ENCODE data around the gene ASCC2. TPM values are rescaled to one million over a fixed set of nuclear protein-coding genes. Genes with fewer than 3 reads are reported as not detected.
"Not testable (repeated sequence)": the region's sequence is repeated elsewhere in the genome, so short reads cannot be mapped to it uniquely, and the experiment has no call there.

Gene ASCC2
- polyA plus RNA-seq, 6 donors from 2014 or later = 35.1 to 70.0 (median 42.1) TPM

- Mint-ChIP-seq H3K36me3 (no peaks in the 10 kb centered on the region), H3K27me3 (peaks cover 0 to 8% (median 7%) of the 10 kb centered on the region in 3 donors), H3K27ac (peak overlapping the region in 1 of 6 donors; percentile 81), H3K4me3 (no peak overlapping the region), H3K4me1 (peaks cover 13 to 18% (median 17%) of the 10 kb centered on the region in 3 donors), H3K9me3 (peaks cover 0 to 6% (median 3%) of the 10 kb centered on the region in 7 donors)
- no peak for ATAC-seq (ENCODE audit: low read depth in 2 of 2)
- no peak for DNase-seq
These were observed 4.1 kb upstream of the ASCC2 start for GRCh38 chr22:29842172-29842571.

- H3K4me3 Mint-ChIP-seq = no peak overlapping the region
- no peak for ATAC-seq (ENCODE audit: low read depth in 2 of 2)
- peaks cover 24 to 29% (median 27%) of the 10 kb centered on the region in 3 donors for H3K4me1 Mint-ChIP-seq
- no peaks in the 10 kb centered on the region for H3K36me3 Mint-ChIP-seq
- no peaks in the 10 kb centered on the region for H3K9me3 Mint-ChIP-seq
- DNase-seq = no peak
- H3K27me3 Mint-ChIP-seq = peaks cover 0 to 8% (median 4%) of the 10 kb centered on the region in 3 donors
- no peak overlapping the region for H3K27ac Mint-ChIP-seq
These were observed 2.4 kb upstream of the ASCC2 start for GRCh38 chr22:29840498-29840897.

DNA sequence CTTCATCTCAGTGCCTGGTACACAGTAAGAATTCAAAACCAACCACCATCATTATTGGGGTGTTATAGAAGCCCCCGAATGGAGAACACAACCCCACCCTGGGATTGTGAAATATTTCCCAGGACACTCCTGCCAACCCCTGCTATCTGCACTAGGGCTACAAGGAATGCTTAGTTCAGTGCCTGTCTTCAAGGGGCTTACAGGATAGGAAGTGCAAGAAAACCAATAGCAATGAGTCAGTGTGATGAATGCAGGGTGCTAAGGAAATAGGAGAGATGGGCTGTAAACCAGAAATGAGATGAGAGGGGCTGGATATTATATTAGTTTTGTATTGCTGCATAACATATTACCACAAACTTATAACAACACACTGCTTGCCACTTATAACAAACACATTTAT lies 965 bp upstream of the ASCC2 start:
- Mint-ChIP-seq H3K4me1 (peaks cover 26 to 35% (median 28%) of the 10 kb centered on the region in 3 donors), H3K9me3 (no peaks in the 10 kb centered on the region), H3K27ac (peak overlapping the region in 5 of 6 donors; percentile 20 to 98 (median 94)), H3K27me3 (peaks cover 0 to 8% (median 4%) of the 10 kb centered on the region in 3 donors), H3K36me3 (peaks cover 0 to 2% of the 10 kb centered on the region in 2 donors), H3K4me3 (peak overlapping the region in 7 of 8 donors; percentile 58 to 99 (median 95))
- DNase-seq (no peak), ATAC-seq (ENCODE audit: low read depth in 2 of 2) (no peak)

- no peaks in the 10 kb centered on the region for H3K9me3 Mint-ChIP-seq
- H3K27me3 Mint-ChIP-seq = peaks cover 0 to 8% (median under 1%) of the 10 kb centered on the region in 3 donors
- peaks cover under 1 to 4% of the 10 kb centered on the region in 2 donors for H3K36me3 Mint-ChIP-seq
- peaks cover 26 to 36% (median 28%) of the 10 kb centered on the region in 3 donors for H3K4me1 Mint-ChIP-seq
- H3K27ac Mint-ChIP-seq = peak overlapping the region; percentile 94 to 99 (median 96)
- DNase-seq = no peak
- peak; percentile 16 to 18 for ATAC-seq (ENCODE audit: low read depth in 2 of 2)
- peak overlapping the region; percentile 91 to 99 (median 96) for H3K4me3 Mint-ChIP-seq
These were observed 504 bp upstream of the ASCC2 start for GRCh38 chr22:29838599-29838956.

DNA sequence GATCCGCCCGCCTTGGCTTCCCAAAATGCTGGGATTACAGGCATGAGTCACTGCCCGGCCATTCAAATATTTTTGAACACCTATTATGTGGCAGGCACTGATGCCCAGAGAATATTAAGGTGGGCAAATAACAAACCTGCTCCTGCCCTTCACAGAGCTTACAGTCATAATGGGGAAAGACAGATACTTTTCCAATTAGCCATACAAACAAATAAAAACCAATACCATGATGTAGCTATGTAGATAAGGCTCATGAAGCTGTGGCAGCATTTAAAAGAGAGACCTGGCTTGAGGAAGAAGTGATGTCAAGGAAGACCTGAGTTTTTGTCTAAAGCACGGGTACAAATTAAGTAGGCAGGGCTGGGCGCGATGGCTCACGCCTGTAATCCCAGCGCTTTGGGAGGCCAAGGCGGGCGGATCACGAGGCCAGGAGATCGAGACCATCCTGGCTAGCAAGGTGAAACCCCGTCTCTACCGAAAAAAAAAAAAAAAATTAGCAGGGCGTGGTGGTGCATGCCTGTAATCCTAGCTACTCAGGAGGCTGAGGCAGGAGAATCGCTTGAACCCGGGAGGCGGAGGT lies 1.2 kb downstream of the ASCC2 start:
- ATAC-seq (ENCODE audit: low read depth in 2 of 2); DNase-seq; H3K9me3 Mint-ChIP-seq; H3K36me3 Mint-ChIP-seq; H3K27me3 Mint-ChIP-seq: not testable (repeated sequence)
- Mint-ChIP-seq H3K27ac (peak overlapping the region in 3 of 6 donors; percentile 65 to 95 (median 85)), H3K4me3 (peak overlapping the region; percentile 91 to 99 (median 96)), H3K4me1 (peaks cover 26 to 51% (median 32%) of the 10 kb centered on the region in 3 donors)

DNA sequence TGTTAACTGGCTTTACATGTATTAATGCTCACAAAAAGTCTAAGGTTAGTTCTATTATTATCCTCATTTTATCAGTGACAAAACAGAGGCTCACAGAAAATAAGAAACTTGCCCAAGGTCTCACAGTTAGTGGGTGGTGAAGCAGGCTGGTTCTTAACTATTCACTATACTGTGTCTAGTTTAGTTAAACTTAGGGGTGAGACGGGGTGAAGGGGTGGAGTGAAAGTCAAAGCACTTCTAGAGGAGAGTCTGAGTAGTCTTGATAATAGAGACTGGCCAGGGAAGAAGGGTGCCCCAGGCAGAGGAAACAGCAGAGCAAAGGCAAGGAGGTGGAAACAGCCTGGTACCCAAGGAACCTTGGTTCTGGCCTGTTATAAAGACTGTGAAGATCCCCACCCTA lies 4.0 kb downstream of the ASCC2 start:
- peaks cover 4 to 8% of the 10 kb centered on the region in 2 donors for H3K36me3 Mint-ChIP-seq
- no peaks in the 10 kb centered on the region for H3K9me3 Mint-ChIP-seq
- no peaks in the 10 kb centered on the region for H3K27me3 Mint-ChIP-seq

GRCh38 chr22:29833392-29833965 lies 4.6 kb downstream of the ASCC2 start:
- H3K4me3 Mint-ChIP-seq = peak overlapping the region in 1 of 8 donors; percentile 70
- DNase-seq (no peak), ATAC-seq (ENCODE audit: low read depth in 2 of 2) (no peak)
- H3K9me3 Mint-ChIP-seq = no peaks in the 10 kb centered on the region
- no peaks in the 10 kb centered on the region for H3K27me3 Mint-ChIP-seq
- peak overlapping the region in 1 of 6 donors; percentile 30 for H3K27ac Mint-ChIP-seq
- peaks cover 37 to 58% (median 39%) of the 10 kb centered on the region in 3 donors for H3K4me1 Mint-ChIP-seq
- peaks cover 4 to 8% of the 10 kb centered on the region in 2 donors for H3K36me3 Mint-ChIP-seq

More for the DNA sequence above, 4.0 kb downstream of the ASCC2 start:
- Mint-ChIP-seq H3K27ac (peak overlapping the region in 1 of 6 donors; percentile 22), H3K4me3 (peak overlapping the region in 1 of 8 donors; percentile 74), H3K4me1 (peaks cover 41 to 60% (median 41%) of the 10 kb centered on the region in 3 donors)
- DNase-seq (no peak), ATAC-seq (ENCODE audit: low read depth in 2 of 2) (no peak)

DNA sequence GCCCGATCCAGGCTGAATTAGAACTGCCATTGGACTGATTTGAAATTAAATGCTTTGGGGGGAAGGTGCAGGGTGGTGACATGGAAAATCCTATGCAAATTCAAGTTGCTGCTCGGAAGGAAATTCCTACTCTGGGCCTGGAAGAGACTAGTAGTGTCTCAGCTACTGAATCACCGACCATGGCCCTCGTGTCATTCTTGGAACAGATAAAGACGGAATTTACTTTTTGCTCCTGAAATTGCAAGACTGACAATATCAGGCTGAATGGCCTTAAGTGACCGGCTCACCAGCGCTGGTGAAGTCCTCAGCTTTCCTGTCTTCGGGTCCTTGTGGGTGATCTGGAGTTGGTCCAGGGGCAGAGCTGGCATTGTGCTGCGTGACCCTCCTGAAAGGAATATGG lies 6.1 kb downstream of the ASCC2 start:
- peaks cover 31 to 49% (median 36%) of the 10 kb centered on the region in 3 donors for H3K4me1 Mint-ChIP-seq
- no peaks in the 10 kb centered on the region for H3K9me3 Mint-ChIP-seq
- no peak overlapping the region for H3K4me3 Mint-ChIP-seq
- no peaks in the 10 kb centered on the region for H3K27me3 Mint-ChIP-seq
- no peak for DNase-seq
- H3K36me3 Mint-ChIP-seq = peaks cover 8 to 9% of the 10 kb centered on the region in 2 donors
- no peak for ATAC-seq (ENCODE audit: low read depth in 2 of 2)
- H3K27ac Mint-ChIP-seq = peak overlapping the region in 1 of 6 donors; percentile 56

GRCh38 chr22:29831186-29831921 lies 6.7 kb downstream of the ASCC2 start:
- Mint-ChIP-seq H3K4me3 (no peak overlapping the region), H3K9me3 (no peaks in the 10 kb centered on the region), H3K27ac (peak overlapping the region in 3 of 6 donors; percentile 8 to 25 (median 18)), H3K36me3 (peaks cover 8 to 9% of the 10 kb centered on the region in 2 donors), H3K27me3 (no peaks in the 10 kb centered on the region), H3K4me1 (peaks cover 31 to 43% (median 34%) of the 10 kb centered on the region in 3 donors)
- ATAC-seq (ENCODE audit: low read depth in 2 of 2) (no peak), DNase-seq (no peak)

- ATAC-seq (ENCODE audit: low read depth in 2 of 2) (no peak), DNase-seq (no peak)
- Mint-ChIP-seq H3K4me1 (peaks cover 25 to 37% (median 27%) of the 10 kb centered on the region in 3 donors), H3K36me3 (peaks cover 10 to 14% of the 10 kb centered on the region in 2 donors), H3K27me3 (no peaks in the 10 kb centered on the region), H3K4me3 (no peak overlapping the region), H3K27ac (no peak overlapping the region), H3K9me3 (no peaks in the 10 kb centered on the region)
These were observed 7.5 kb downstream of the ASCC2 start for GRCh38 chr22:29830585-29830984.

- not testable (repeated sequence) for DNase-seq; ATAC-seq (ENCODE audit: low read depth in 2 of 2); H3K27me3 Mint-ChIP-seq; H3K9me3 Mint-ChIP-seq; H3K4me3 Mint-ChIP-seq
- Mint-ChIP-seq H3K4me1 (peaks cover 20 to 22% (median 21%) of the 10 kb centered on the region in 3 donors), H3K27ac (peak overlapping the region in 2 of 6 donors; percentile 69 to 73), H3K36me3 (peaks cover 18 to 19% of the 10 kb centered on the region in 2 donors)
These were observed 10.3 kb downstream of the ASCC2 start for GRCh38 chr22:29827726-29828125.

GRCh38 chr22:29827091-29827490 lies 11.0 kb downstream of the ASCC2 start:
- Mint-ChIP-seq H3K36me3 (peaks cover 18 to 19% of the 10 kb centered on the region in 2 donors), H3K27ac (peak overlapping the region in 1 of 6 donors; percentile 56), H3K9me3 (no peaks in the 10 kb centered on the region), H3K27me3 (no peaks in the 10 kb centered on the region), H3K4me1 (peaks cover 15 to 22% (median 21%) of the 10 kb centered on the region in 3 donors), H3K4me3 (no peak overlapping the region)
- DNase-seq = no peak
- ATAC-seq (ENCODE audit: low read depth in 2 of 2) = no peak

- H3K27me3 Mint-ChIP-seq = no peaks in the 10 kb centered on the region
- H3K9me3 Mint-ChIP-seq = no peaks in the 10 kb centered on the region
- no peak overlapping the region for H3K27ac Mint-ChIP-seq
- DNase-seq = no peak
- peaks cover 5 to 14% (median 11%) of the 10 kb centered on the region in 3 donors for H3K4me1 Mint-ChIP-seq
- H3K4me3 Mint-ChIP-seq = no peak overlapping the region
- H3K36me3 Mint-ChIP-seq = peaks cover 18 to 23% of the 10 kb centered on the region in 2 donors
- no peak for ATAC-seq (ENCODE audit: low read depth in 2 of 2)
These were observed 12.5 kb downstream of the ASCC2 start for GRCh38 chr22:29825578-29825977.

All from naive B cell (primary cell).